ENCODE results near the gene MCC. TPM values are rescaled to one million over a fixed set of nuclear protein-coding genes. Genes with fewer than 3 reads are reported as not detected.

Gene MCC
- total and polyA plus RNA-seq, 7 donors = 1.4 to 13.8 (median 4.4) TPM

- intact Hi-C loops (cut with DNase I) = no loop called here
- no peak for TF ChIP-seq CTCF (IDR thresholded peaks at IDR 0.05)
- Histone ChIP-seq H3K4me3 (no peak overlapping the region), H3K27me3 (ENCODE audit: insufficient read depth in 3 of 3, low read length in 2 of 3) (no peaks in the 10 kb centered on the region), H3K27ac (no peak overlapping the region), H3K4me1 (no peaks in the 10 kb centered on the region), H3K9me3 (no peaks in the 10 kb centered on the region), H3K36me3 (ENCODE audit: insufficient read depth in 1 of 2, low read depth in 1 of 2) (peaks cover 3 to 6% of the 10 kb centered on the region in 2 donors)
- DNase-seq (no peak), ATAC-seq (no peak)
- 91 to 100% (median 100%) methylated on average over 1 of the region's 1 CpG for WGBS, 3 donors
These were observed 450.1 kb downstream of the MCC start for GRCh38 chr5:113038136-113038535.

DNA sequence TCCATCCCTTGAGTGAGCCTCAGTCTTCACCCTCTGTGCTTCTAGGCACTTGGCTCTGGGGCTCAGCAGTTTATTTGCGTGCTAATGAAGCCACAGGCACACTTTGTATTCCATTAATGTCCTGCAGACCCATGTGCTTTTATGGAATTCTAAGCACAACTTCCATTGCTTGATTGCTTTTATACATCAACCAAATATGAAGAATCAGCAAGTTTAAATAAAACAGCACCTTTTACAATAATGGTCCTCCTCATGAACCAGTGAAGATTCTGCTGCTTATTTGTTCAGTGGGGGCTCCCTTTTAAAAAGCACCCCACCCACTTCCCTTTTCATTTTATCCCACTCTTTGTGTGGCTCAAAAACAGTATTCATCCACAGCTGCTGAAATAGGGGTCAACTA is 451.4 kb downstream of the MCC start:
- Histone ChIP-seq H3K27ac (no peak overlapping the region), H3K4me1 (no peaks in the 10 kb centered on the region), H3K9me3 (no peaks in the 10 kb centered on the region), H3K27me3 (ENCODE audit: insufficient read depth in 3 of 3, low read length in 2 of 3) (no peaks in the 10 kb centered on the region), H3K36me3 (ENCODE audit: insufficient read depth in 1 of 2, low read depth in 1 of 2) (peaks cover 3 to 6% of the 10 kb centered on the region in 2 donors), H3K4me3 (no peak overlapping the region)
- DNase-seq = no peak
- no peak for TF ChIP-seq CTCF (IDR thresholded peaks at IDR 0.05)
- intact Hi-C loops (cut with DNase I) = no loop called here
- no peak for ATAC-seq
- WGBS, 3 donors = 94 to 100% (median 100%) methylated on average over 1 of the region's 1 CpG

GRCh38 chr5:113036321-113036720 is 451.9 kb downstream of the MCC start:
- TF ChIP-seq CTCF (IDR thresholded peaks at IDR 0.05) = no peak
- DNase-seq (no peak), ATAC-seq (no peak)
- Histone ChIP-seq H3K4me3 (no peak overlapping the region), H3K4me1 (no peaks in the 10 kb centered on the region), H3K27ac (no peak overlapping the region), H3K9me3 (no peaks in the 10 kb centered on the region), H3K27me3 (ENCODE audit: insufficient read depth in 3 of 3, low read length in 2 of 3) (no peaks in the 10 kb centered on the region), H3K36me3 (ENCODE audit: insufficient read depth in 1 of 2, low read depth in 1 of 2) (peaks cover 3 to 6% of the 10 kb centered on the region in 2 donors)
- intact Hi-C loops (cut with DNase I) = no loop called here
- WGBS, 3 donors = 86 to 92% (median 91%) methylated on average over 4 of the region's 4 CpGs

DNA sequence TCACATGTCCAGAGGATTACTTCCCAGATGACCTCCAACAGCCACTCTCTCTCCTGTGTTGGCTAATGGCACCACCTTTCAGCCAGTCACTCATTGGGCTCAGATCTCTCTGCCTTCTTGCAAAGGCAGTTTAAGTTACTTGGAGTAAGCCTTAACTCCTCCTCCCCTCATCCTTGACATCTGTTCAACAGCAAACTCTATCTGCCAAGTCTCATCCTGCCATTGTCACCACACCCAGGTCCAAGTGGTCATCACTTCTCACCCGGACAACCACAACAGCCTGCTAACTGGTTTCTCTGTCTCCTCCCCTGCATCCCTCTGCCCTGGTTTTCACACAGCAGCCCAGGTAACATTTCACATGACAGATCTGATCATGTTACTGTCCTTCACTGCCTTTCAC is 453.2 kb downstream of the MCC start:
- no peaks in the 10 kb centered on the region for H3K4me1 ChIP-seq
- no peak for TF ChIP-seq CTCF (IDR thresholded peaks at IDR 0.05)
- H3K27ac ChIP-seq = no peak overlapping the region
- H3K36me3 ChIP-seq (ENCODE audit: insufficient read depth in 1 of 2, low read depth in 1 of 2) = peaks cover 0 to 3% of the 10 kb centered on the region in 2 donors
- ATAC-seq (no peak), DNase-seq (no peak)
- no peaks in the 10 kb centered on the region for H3K27me3 ChIP-seq (ENCODE audit: insufficient read depth in 3 of 3, low read length in 2 of 3)
- intact Hi-C loops (cut with DNase I) = no loop called here
- H3K4me3 ChIP-seq = no peak overlapping the region
- no peaks in the 10 kb centered on the region for H3K9me3 ChIP-seq
- 50 to 69% (median 60%) methylated on average over 1 of the region's 1 CpG for WGBS, 3 donors

- no peaks in the 10 kb centered on the region for H3K4me1 ChIP-seq
- 88 to 91% (median 88%) methylated on average over 13 of the region's 13 CpGs for whole genome bisulfite sequencing, 3 donors
- no peaks in the 10 kb centered on the region for H3K27me3 ChIP-seq (ENCODE audit: insufficient read depth in 3 of 3, low read length in 2 of 3)
- TF ChIP-seq CTCF (IDR thresholded peaks at IDR 0.05) = no peak
- ATAC-seq = no peak
- no peak overlapping the region for H3K27ac ChIP-seq
- H3K36me3 ChIP-seq (ENCODE audit: insufficient read depth in 1 of 2, low read depth in 1 of 2) = peaks cover 0 to 3% of the 10 kb centered on the region in 2 donors
- no peaks in the 10 kb centered on the region for H3K9me3 ChIP-seq
- H3K4me3 ChIP-seq = no peak overlapping the region
- intact Hi-C loops (cut with DNase I) = no loop called here
- DNase-seq = no peak
These were observed 454.0 kb downstream of the MCC start for GRCh38 chr5:113034182-113034773.

Measured in psoas muscle (tissue), 8 donors.